GM19467 (cell line): ENCODE data around the gene PAIP2.
"Not testable (repeated sequence)": the region's sequence is repeated elsewhere in the genome, so short reads cannot be mapped to it uniquely, and the experiment has no call there.

Experiments
- ATAC-seq: cut with Tn5 transposase; IDR thresholded peaks from one replicate; pipeline ENCODE4 v1.9.1; 2021; ENCODE audit warnings: mild to moderate bottlenecking, moderate library complexity; ENCODE audit not compliant: unreplicated experiment

Gene PAIP2

DNA sequence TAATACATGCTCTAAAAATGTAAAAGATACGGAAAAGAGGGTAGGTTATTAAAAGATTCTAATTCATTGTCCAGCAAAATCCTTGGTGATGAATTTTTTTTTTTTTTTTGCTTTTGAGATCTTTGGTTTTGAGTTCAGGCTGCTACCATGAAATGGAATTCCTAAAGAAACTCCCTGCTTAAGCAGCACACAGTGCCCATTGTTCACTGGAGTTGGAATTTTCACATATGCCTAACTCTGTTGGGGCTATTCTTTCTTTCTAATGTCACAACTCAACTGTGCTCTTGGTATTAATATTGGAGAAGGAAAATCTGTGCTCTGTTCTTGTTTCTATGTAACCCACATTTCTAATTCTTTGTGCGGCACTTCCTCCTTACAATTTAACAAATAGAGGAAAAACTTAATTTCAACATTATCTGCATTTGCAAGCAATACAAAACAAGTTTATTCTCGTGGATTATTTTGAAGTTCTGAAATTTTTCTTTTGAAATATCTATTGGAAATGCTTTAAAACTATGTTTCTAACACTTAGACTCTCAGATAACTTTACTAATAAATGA is 26.5 kb upstream of the PAIP2 start:
- ATAC-seq = no peak

DNA sequence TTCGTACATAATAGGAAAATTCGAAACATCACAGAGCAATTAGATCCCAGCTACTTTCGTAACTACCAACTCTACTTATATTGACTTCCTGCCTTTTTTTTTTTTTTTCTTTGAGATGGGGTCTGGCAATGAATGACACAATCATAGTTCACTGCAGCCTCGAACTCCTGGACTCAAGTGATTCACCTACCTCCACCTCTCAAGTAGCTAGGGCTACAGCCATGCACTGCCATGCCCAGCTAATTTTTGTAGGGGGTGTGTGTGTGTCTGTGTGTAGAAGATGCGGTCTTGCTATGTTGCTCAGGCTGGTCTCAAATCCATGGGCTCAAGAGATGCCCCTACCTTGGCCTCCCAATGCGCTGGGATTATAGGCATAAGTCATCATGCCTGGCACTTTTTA is 5.8 kb upstream of the PAIP2 start:
- ATAC-seq = no peak

DNA sequence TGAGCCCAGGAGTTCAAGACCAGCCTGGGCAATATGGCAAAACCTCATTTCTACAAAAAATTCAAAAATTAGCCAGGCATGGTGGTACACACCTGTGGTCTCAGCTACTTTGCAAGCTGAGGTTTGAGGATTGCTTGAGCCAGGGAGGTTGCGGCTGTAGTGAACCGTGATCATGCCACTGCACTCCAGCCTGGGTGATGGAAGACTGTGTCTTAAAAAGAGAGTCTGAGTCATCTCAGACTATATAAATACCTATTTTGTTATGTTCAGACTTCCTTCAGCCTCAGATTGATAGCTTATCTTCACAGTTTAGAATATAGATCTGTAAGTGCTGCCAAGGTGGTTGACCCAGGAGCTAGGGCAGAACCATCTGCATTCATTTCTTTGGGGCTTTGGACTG is 1.6 kb upstream of the PAIP2 start:
- no peak for ATAC-seq

DNA sequence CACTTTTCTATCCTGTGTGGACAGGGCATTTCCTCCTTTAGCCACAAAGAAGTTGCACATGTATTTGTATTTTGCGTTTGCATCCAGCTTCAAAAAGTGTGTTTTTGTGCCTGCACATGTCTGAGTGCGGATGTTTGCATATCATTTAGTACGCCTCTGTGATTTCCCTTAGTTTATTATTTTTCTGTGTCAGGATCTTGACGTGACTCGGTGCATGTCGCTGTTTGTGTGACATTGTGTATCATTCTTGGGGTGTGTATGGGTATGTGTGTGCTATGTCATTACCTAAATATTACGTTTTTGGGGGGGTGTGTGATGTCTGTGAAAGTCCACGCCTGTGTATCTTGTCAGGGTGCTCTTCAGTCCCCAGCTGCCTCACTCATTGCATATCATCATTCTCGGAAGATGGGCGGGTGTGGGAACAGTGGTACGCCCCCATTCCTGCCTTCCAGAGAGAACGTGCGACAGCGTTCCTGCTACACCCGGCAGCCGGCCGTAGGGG is 416 bp upstream of the PAIP2 start:
- ATAC-seq = no peak

DNA sequence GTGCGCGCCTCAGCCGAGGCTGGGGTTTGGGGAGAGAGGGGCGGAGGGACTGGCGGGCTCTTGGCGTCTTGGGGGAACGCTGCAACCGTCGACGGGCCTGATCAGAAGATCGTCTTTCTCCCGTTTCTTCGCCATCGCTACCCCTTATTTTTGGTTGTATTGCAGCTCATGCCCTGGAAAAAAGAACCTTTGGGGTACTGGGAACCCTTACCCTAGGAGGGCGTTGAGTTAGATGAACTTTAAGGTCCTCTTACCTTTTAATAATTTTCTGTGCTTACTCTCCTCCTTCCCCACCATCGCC is 719 bp downstream of the PAIP2 start:
- peak; percentile 41 for ATAC-seq

DNA sequence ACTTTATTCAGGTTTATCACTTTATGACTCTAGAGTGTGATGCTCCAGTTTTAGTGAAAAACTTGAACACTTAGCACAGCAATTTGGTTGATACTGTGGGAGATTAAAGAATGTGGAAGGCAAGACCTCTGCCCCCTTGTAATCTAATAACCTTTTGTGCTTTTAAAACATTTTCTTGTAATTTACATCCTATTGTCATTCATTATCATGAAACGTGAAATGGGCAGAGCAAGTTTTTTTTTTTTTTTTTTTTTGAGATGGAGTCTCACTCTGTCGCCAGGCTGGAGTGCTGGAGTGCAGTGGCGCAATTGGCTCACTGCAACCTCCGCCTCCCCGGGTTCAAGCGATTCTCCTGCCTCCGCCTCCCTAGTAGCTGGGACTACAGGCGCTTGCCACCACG is 1.8 kb downstream of the PAIP2 start:
- no peak for ATAC-seq

DNA sequence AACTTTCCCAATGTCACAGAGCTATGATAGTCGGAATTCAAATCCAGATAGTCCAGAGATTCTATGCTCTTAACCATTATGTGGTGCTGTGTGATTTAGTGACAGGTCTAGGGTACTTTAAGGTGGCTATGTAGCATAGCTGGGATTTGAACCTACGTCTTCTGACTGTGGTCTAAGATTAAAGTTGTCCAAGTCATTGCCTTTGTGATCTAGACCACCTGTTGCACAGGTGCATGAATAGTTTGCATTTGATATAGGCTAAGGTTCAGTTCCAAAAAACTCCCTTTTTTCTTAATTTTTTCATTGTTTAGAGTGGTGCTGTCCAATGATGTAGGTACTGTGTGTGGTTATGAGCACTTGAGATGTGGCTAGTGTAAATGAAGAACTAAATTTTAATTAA is 2.5 kb downstream of the PAIP2 start:
- no peak for ATAC-seq

DNA sequence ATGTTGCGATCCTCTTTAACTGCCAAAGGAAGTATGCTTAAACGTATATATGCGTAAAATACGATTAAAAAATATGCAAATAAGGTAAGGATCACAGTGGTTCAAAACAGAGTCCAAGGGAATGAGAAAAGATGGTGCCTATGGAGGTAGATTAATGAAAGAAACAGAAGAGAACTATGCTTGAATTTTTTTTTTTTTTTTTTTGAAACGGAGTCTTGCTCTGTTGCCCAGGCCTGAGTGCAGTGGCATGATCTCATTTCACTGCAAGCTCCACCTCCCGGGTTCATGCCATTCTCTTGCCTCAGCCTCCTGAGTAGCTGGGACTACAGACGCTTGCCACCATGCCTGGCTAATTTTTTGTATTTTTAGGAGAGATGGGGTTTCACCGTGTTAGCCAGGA is 3.8 kb downstream of the PAIP2 start:
- not testable (repeated sequence) for ATAC-seq

DNA sequence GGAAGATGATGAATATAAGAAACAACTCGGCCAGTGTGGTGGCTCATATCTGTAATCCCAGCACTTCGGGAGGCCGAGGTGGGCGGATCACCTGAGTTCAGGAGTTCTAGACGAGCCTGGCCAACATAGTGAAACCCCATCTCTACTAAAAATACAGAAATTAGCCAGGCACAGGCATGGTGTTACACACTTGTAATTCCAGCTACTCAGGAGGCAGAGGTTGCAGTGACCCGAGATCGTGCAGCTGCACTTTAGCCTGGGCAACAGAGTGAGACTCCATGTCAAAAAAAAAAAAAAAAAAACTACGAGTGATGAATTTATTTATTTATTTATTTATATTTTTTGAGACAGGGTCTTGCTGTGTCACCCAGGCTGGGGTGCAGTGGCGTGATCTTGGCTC is 6.2 kb downstream of the PAIP2 start:
- not testable (repeated sequence) for ATAC-seq

DNA sequence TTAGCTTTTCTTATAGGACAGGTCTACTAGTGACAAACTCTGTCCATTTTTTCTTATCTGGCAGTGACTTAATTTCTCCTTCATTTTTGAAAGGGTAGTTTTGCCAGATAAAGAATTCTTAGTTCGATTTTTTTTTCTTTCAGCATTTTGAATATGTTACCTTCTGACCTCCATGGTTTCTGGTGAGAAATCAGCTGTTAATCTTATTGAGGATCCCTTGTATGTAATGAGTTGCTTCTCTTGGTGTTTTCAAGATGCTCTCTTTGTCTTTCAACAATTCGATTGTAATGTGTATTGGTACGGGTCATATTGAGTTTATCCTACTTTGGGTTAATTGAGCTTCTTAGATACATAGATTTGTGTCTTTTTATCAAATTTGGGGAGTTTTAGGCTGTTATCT is 12.5 kb downstream of the PAIP2 start:
- no peak for ATAC-seq

DNA sequence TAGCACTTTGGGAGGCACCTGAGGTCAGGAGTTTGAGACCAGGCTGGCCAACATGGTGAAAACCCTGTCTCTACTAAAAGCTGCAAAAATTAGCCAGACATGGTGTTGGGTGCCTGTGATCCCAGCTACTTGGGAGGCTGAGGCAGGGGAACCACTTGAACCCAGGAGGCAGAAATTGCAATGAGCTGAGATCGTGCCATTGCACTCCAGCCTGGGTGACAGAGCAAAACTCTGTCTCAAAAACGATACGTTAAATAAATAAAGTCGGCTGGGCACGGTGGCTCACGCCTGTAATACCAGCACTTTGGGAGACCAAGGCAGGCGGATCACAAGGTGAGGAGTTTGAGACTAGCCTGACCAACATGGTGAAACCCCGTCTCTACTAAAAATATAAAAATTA is 14.2 kb downstream of the PAIP2 start:
- not testable (repeated sequence) for ATAC-seq

DNA sequence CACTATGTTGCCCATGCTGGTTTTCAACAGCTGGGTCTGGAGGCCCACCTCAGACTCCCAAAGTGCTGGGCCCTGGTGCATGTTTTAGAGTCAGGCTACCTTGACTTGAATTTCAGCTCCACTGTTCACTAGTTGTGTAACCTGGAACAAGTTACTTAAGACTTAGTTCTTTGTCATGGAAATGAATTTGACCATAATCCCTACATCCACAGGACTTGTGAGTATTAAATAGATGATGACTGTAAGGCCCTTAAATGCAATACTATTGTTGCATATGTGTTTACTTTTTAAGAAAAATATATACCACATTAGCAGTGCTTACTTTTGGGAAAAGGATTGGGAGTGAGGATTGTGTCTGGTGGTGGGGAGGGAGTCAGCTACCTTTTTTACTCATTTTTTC is 16.4 kb downstream of the PAIP2 start:
- no peak for ATAC-seq

DNA sequence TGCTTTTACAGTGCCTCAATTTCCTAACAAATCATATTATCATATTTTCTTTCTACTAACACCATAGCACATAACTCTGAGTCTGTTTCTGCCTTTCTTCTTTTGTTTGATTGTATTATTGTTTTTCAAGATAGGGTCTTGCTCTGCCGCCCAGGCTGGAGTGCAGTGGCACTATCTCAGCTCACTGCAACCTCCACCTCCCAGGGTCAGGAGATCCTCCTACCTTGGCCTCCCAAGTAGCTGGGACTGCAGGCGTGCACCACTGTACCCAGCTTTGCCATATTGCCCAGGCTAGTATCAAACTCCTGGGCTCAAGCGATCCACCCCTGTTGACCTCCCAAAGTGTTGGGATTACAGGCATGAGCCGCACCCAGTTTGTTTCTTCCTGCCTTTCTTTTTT is 18.7 kb downstream of the PAIP2 start:
- ATAC-seq = no peak

DNA sequence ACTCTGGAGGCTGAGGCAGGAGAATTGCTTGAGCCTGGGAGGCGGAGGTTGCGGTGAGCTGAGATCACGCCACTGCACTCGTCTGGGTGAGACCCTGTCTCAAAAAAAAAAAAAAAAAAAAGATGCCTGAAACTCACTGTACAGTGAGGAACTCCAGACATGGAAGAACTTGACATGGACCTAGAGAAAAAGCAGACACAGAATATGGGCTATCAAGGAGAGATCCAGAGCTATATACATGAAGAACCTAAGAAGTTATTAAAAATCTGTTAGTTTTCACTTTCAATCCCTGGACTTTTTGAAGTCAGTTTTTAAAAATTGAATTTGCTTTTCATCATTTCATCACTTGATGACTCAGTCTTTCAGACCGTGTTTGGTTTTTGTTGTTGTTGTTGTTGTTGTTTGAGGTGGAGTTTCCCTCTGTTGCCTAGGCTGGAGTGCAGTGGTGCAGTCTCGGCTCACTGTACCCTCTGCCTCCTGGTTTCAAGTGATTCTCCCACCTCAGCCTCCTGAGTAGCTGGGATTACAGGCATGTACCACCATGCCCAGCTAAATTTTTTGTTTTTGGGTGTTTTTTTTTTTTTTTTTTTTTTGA is 20.3 kb downstream of the PAIP2 start:
- no peak for ATAC-seq

DNA sequence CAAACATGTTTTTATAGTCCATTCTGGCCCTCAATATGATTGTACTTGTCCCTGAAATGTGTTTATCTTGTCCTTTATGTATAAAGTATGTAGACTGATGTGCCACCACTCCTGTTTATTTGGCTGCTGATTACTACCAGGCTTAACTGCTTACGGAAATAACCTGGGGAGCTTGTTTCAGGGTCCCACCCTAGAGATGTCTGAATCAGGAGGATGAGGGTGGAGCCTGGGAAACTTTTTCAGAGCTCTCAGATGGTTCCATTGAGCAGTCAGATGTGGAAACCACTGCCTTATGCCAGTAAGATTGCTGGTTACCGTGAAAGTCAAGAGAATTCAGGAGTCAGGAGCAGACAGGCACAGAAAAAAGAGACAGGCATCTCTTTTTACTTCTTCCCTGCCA is 22.3 kb downstream of the PAIP2 start:
- ATAC-seq = no peak

DNA sequence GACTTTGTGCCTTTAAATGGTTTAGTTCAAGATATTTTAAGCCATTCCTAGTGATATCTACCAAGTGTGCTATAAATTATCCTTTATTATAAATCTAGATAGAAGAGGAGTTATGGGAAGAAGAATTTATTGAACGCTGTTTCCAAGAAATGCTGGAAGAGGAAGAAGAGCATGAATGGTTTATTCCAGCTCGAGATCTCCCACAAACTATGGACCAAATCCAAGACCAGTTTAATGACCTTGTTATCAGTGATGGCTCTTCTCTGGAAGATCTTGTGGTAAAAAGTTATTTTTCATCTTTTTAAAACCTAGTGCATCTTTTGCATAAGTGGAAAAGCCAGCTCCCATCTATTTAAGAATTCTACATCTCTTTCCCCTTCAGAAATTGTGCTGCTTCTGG is 22.8 kb downstream of the PAIP2 start:
- ATAC-seq = no peak

DNA sequence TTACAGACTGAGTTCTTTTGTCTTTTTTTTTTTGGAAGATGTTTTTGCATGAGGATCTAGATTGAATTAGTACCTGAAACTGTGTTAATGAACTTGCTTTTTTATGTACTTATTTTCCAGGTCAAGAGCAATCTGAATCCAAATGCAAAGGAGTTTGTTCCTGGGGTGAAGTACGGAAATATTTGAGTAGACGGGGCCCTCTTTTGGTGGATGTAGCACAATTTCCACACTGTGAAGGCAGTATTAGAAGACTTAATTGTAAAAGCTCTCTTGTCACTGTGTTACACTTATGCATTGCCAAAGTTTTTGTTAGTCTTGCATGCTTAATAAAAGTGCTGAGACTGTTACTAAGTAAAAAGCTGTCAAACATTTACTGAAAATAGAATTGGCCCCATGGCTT is 27.0 kb downstream of the PAIP2 start:
- ATAC-seq = no peak

DNA sequence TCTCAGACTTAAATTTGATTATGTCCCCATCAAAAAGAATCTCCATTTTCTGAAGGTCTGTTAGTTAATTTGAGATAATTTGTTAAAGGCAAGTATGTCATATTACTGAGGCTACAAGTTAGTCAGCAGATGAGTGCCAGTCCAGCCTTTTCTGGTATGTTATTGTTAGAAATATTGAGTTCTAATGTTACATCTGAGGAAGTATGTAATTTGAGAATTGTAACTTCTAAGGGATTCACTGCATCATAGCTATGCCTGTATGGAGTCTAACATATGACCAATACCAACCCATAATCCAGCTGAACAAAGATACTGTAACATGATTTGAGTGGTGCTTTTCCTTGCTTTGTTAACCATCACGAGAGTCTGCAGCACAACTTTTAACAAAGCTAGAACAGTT is 27.5 kb downstream of the PAIP2 start:
- no peak for ATAC-seq

DNA sequence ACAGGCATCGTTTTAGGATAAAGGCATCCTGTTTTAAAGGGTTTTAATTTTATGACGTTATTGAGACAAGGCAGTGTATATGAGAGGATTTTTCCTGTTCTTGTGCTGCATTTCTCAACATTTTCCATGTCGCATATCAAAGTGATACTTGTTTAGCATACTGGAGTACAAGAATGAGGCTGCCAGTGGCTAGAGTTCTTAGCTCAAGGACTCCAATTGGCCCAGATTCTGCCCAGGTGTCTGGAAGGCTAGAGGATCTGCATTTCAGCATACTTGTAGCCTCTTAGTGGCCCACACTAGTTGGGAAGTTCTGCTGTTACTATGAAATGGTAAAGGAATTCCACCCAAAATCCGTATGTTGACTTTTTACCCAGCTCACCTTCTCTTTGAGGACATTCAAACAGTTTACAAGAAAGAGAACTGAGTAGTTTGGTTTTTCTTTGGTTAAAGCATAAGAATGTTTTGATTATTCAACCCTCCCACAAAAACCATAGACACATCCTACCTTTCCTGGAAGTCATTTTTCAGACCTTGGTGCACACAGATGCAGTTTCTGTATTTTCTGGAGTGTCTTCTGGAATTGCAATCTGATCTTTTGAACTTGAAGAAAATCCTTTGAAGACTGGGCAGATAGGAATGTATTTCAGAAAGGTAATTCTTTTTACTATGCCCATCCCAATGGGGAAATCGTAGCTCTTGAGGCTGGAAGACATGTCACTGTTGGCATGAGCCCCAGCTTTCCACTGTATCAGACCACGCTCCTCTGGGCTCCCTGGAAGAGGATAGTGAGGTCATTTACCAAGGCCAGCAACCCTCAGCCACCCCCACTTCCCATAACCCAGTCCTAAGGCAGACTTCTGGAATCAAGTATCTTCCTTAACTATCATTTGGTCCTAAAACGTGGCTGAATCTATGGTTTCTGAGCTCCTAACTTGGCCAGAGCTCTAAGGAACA is 30.1 kb downstream of the PAIP2 start:
- ATAC-seq = no peak

DNA sequence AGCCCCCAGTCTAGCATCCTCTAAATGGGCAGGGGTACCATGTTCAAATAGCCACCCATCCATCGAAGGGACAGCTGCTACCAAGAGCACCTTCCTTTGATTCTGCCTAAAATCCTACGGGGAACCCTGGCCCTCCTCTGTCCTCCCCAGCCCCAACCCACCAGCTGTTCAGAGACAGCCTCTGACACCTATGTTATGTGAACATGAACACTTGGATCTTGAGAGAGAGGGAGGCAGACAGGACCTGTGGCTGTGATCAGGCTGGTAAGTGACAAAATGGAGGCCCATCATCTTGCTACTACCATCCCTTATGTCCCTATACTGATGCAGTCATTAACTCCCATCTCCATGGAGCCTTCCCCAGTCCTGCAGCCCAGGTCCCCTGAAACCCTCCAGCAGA is 33.3 kb downstream of the PAIP2 start:
- no peak for ATAC-seq

DNA sequence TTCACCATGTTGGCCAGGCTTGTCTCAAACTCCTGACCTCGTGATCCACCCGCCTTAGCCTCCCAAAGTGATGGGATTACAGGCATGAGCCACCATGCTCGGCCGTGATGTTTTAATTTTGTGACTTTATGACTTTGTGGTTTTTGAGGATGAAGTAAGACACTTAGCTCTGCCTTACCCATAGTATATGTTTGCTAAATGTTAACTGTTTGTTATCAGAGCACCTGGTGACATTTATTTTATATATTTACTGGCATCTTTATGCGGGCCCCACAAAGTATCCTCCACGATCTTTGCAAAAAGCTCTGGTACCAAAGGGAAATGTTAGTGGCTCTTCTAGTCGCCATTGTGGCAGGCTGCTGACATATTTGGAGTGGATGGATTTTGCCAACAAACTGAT is 34.7 kb downstream of the PAIP2 start:
- ATAC-seq = no peak

DNA sequence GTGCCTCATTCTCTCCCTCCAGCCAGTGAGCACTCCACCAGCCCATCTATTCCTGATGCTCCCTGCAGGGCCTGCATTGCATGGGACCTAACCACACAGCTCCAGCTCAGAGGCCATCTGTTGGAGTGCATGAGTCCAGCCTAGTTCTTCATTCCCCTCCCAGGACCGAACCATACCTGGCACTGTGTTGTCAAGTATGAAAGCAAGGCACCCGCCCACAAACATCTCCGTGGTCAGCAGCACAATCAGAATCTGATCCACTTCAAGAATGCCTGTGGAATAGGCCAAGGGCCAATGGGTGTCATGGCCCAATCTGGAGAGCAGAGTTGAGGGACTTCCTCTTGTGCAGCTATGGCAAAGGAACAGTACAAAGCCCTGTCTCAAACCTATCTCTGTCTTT is 35.6 kb downstream of the PAIP2 start:
- ATAC-seq = no peak
